Measurements from ENCODE around the gene TOP1.

DNA sequence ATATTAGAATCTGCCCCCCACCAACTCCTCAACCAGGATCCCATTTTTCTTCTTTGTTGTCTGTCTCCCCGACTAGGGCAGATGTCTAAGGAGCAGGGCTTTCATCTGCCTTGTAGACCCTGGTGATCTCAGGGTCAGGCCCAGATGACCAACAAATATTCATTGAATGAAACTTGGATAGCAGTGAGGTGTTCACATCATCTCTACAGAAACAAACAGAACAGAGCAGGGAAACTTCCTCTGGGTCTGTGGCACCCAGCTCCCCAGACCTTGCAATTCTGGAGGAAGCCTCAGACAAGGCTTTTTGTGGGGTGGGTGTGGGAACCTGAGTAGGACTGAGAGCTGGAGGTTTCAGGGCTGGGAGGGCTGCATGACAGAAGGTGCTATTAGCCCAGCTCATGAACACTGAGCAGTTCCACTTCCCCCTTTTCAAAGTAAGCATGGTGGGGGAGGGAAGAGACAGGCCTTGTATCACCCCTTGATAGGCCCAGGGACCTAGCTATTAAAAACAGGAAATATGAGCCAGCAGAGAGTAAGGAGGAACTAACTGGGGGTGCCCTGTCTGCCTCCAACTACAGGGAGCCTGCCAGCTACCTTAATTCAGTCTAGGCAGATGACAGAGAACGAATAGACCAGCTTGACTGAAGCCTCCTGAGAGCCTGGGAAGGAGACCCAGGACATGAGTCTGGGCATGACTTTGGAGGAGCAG, 37.3 kb upstream of the TOP1 start:
- TF ChIP-seq SP1 (IDR thresholded peaks at IDR 0.05) (no peak), FOXK2 (IDR thresholded peaks at IDR 0.05) (no peak), BHLHE40 (IDR thresholded peaks at IDR 0.05; ENCODE audit: borderline replicate concordance) (no peak), ZNF384 (IDR thresholded peaks at IDR 0.05) (no peak), L3MBTL2 (conservative IDR thresholded peaks at IDR 0.05) (no peak), SUZ12 (IDR thresholded peaks at IDR 0.05) (no peak), ELF4 (IDR thresholded peaks at IDR 0.05) (no peak), FOXM1 (IDR thresholded peaks at IDR 0.05; ENCODE audit: borderline replicate concordance) (no peak)
- TF ChIP-seq, protein P1, sequence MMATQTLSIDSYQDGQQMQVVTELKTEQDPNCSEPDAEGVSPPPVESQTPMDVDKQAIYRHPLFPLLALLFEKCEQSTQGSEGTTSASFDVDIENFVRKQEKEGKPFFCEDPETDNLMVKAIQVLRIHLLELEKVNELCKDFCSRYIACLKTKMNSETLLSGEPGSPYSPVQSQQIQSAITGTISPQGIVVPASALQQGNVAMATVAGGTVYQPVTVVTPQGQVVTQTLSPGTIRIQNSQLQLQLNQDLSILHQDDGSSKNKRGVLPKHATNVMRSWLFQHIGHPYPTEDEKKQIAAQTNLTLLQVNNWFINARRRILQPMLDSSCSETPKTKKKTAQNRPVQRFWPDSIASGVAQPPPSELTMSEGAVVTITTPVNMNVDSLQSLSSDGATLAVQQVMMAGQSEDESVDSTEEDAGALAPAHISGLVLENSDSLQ (IDR thresholded peaks at IDR 0.05): no peak
